Nephron progenitor cell (in vitro differentiated cells): ENCODE data around the gene PPP1R13L.

Experiments
- DNase-seq: peaks from one replicate; pipeline ENCODE4 v3.0.0; 2021
- H3K27ac Mint-ChIP-seq: 2 replicates; pipeline ENCODE4 v1.8.0; 2021; ENCODE audit warnings: mild to moderate bottlenecking, moderate library complexity, mixed read lengths
- H3K27me3 Mint-ChIP-seq: 2 replicates; pipeline ENCODE4 v1.8.0; 2021; ENCODE audit warnings: mild to moderate bottlenecking, low read depth, mixed read lengths; ENCODE audit not compliant: poor library complexity
- H3K36me3 Mint-ChIP-seq: 2 replicates; pipeline ENCODE4 v1.8.0; 2021; ENCODE audit warnings: low read depth, mixed read lengths
- H3K4me1 Mint-ChIP-seq: 2 replicates; pipeline ENCODE4 v1.8.0; 2021; ENCODE audit warnings: mixed read lengths
- H3K4me3 Mint-ChIP-seq: 2 replicates; pipeline ENCODE4 v1.8.0; 2021; ENCODE audit warnings: mild to moderate bottlenecking, moderate library complexity, mixed read lengths
- H3K9me3 Mint-ChIP-seq: 2 replicates; pipeline ENCODE4 v1.8.0; 2021; ENCODE audit warnings: mild to moderate bottlenecking, moderate library complexity, mixed read lengths
- CTCF ChIP-seq: fragments of 200-600 bp; sonication (generic); IDR thresholded peaks from 2 replicates; pipeline ENCODE4 v1.5.0; 2021; ENCODE audit warnings: antibody characterized with exemption

Gene PPP1R13L

GRCh38 chr19:45406226-45407090 is 1.6 kb upstream of the PPP1R13L start, which contains the start of gene POLR1G:
Gene POLR1G (plus strand): TSS chr19:45406644. CDS start chr19:45406697, 53 bp downstream.
- H3K36me3 Mint-ChIP-seq: peaks cover 26% of the 10 kb centered on the region
- H3K4me1 Mint-ChIP-seq: peaks cover 69% of the 10 kb centered on the region
- peak; percentile 72 for DNase-seq
- H3K27ac Mint-ChIP-seq: peak within 1 kb of the TSS; percentile 100
- H3K9me3 Mint-ChIP-seq: no peaks in the 10 kb centered on the region
- peaks cover 33% of the 10 kb centered on the region for H3K27me3 Mint-ChIP-seq
- H3K4me3 Mint-ChIP-seq: peak within 1 kb of the TSS; percentile 89
- TF ChIP-seq CTCF: no peak

GRCh38 chr19:45405435-45406225 is 761 bp upstream of the PPP1R13L start:
- Mint-ChIP-seq H3K4me1 (peaks cover 68% of the 10 kb centered on the region), H3K36me3 (peaks cover 18% of the 10 kb centered on the region), H3K27ac (peak overlapping the region; percentile 100), H3K27me3 (peaks cover 33% of the 10 kb centered on the region), H3K4me3 (peak overlapping the region; percentile 89), H3K9me3 (no peaks in the 10 kb centered on the region)
- TF ChIP-seq CTCF: no peak
- DNase-seq: peak; percentile 85

- peak; percentile 39 for TF ChIP-seq CTCF
- Mint-ChIP-seq H3K27ac (no peak overlapping the region), H3K4me3 (peak overlapping the region; percentile 89), H3K27me3 (peaks cover 46% of the 10 kb centered on the region), H3K4me1 (peaks cover 58% of the 10 kb centered on the region), H3K9me3 (no peaks in the 10 kb centered on the region), H3K36me3 (peaks cover 9% of the 10 kb centered on the region)
- peak; percentile 71 for DNase-seq
These were observed 900 bp downstream of the PPP1R13L start for GRCh38 chr19:45403781-45404556.

- no peak for DNase-seq
- Mint-ChIP-seq H3K9me3 (no peaks in the 10 kb centered on the region), H3K27me3 (peaks cover 53% of the 10 kb centered on the region), H3K4me3 (peak overlapping the region; percentile 89), H3K27ac (no peak overlapping the region), H3K36me3 (peaks cover 2% of the 10 kb centered on the region), H3K4me1 (peaks cover 57% of the 10 kb centered on the region)
- no peak for TF ChIP-seq CTCF
These were observed 1.6 kb downstream of the PPP1R13L start for GRCh38 chr19:45403272-45403671.

GRCh38 chr19:45402298-45403061 is 2.4 kb downstream of the PPP1R13L start:
- Mint-ChIP-seq H3K27me3 (peaks cover 61% of the 10 kb centered on the region), H3K4me1 (peaks cover 56% of the 10 kb centered on the region), H3K36me3 (no peaks in the 10 kb centered on the region), H3K9me3 (no peaks in the 10 kb centered on the region), H3K27ac (no peak overlapping the region), H3K4me3 (peak overlapping the region; percentile 38)
- peak; percentile 68 for TF ChIP-seq CTCF
- peak; percentile 79 for DNase-seq
